OCI-LY1 (cell line): ENCODE results near the gene ZNF697.

ENCODE experiments used
- EZH2 ChIP-seq: fragments of 200-600 bp; sonication (generic), shearing (Covaris generic); IDR thresholded peaks from 2 replicates; pipeline ENCODE4 v1.8.0; 2017; ENCODE audit warnings: borderline replicate concordance, mixed run types, mild to moderate bottlenecking, antibody characterized with exemption, low read length, moderate library complexity, mixed read lengths
- TF ChIP-seq, protein P1 (sequence below): fragments of 200-600 bp; sonication (generic), shearing (Covaris generic); IDR thresholded peaks from 2 replicates; pipeline ENCODE4 v1.5.1; 2017; ENCODE audit warnings: mild to moderate bottlenecking, antibody characterized with exemption, low read length, moderate library complexity, mixed read lengths

DNA sequence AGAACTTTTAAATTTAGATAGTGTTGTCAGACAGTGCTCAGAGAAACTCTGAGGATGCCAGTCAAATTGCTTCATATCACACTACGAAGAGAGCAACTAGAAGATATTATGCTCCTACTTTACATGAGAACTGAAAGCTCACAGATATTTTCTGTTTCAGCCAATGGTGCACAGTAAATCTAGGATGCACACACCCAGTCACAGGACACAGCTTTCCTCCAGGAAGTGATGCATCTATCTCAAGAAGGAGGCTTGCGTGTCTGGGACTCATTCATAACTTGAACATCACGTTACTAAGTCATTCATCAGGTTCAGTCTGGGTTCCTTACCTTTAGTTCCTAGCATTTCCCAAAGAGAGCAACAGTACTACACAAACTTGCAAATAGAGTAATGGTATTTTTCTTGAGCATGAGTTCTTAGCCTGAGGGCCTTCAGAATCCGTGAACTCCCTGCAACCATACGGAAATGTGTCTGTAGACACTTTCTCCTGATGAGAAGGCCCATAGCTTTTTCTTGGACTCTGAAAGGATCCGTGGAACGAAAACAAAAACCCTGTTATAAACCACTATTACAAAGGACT, 12.2 kb downstream of the ZNF697 start:
- TF ChIP-seq, protein P1, sequence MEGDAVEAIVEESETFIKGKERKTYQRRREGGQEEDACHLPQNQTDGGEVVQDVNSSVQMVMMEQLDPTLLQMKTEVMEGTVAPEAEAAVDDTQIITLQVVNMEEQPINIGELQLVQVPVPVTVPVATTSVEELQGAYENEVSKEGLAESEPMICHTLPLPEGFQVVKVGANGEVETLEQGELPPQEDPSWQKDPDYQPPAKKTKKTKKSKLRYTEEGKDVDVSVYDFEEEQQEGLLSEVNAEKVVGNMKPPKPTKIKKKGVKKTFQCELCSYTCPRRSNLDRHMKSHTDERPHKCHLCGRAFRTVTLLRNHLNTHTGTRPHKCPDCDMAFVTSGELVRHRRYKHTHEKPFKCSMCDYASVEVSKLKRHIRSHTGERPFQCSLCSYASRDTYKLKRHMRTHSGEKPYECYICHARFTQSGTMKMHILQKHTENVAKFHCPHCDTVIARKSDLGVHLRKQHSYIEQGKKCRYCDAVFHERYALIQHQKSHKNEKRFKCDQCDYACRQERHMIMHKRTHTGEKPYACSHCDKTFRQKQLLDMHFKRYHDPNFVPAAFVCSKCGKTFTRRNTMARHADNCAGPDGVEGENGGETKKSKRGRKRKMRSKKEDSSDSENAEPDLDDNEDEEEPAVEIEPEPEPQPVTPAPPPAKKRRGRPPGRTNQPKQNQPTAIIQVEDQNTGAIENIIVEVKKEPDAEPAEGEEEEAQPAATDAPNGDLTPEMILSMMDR = no peak
- TF ChIP-seq EZH2 = no peak
